Left kidney (tissue), 2 donors: ENCODE measurements around the gene PPP3CA. TPM values are rescaled to one million over a fixed set of nuclear protein-coding genes. Genes with fewer than 3 reads are reported as not detected.

Experiments used
- DNase-seq: peaks from one replicate; pipeline ENCODE4 v3.0.0-alpha.2; 2013
- polyA plus RNA-seq: library from polyadenylated mRNA; unstranded; fragments of 120-200 nt; gene quantifications from one replicate; pipeline ENCODE4 v1.2.1, GENCODE V29; 2013; ENCODE audit not compliant: insufficient read length

PPP3CA gene
- polyA plus RNA-seq, 1 donor = 54.3 TPM

DNA sequence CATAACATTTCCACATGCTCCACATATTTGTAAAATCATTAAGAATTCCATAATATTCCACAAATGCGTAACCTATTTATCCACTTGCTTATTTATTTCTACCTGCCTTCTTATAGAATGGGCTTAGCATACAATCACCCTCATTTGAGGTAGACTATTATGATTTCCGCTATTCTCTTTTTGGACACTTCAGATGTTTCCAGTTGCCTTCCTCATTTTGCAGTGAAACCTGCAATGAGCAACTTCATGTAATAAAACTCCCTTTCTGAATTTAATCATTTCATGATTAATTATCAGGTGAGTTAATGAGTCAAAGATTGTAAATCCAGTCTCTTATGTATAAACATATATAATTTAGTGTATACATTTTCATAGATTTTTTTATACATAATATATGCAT, 58.0 kb downstream of the PPP3CA start:
- DNase-seq = no peak

DNA sequence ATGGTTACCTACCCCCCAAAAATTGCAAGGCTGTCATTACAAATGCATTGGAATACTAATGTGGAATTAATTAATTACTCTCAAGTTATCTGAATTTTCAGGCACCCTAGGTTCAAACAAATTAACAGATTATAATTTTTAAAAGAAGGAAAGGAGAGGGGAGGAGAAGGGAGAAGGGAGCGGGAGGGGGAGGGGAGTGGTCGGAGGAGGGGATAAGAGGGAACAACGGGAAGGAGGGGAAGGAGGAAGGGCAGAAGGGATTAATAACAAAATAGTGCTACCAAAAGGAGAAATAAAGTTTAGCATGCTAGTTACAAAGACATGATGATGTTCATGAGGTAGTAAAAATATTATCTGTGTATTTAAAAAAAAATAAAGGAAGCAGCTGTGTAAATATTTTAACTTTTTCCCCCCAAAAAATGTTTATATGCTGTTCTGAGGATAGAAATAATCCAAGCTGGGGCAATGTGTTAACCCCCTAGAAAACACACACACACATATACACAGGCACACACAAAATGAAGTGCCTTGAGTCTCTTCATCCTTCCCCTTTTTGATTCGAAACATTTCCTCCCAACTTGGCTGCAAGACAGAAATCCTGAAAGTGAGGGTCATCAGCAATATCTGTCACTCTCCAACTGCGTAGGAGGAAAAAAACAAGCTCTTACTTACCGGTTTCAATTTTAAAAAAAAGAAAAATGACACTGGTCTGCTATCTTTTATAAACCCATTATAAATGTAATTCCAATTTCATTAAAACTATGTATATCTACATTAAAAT, 58.8 kb downstream of the PPP3CA start:
- DNase-seq = no peak

DNA sequence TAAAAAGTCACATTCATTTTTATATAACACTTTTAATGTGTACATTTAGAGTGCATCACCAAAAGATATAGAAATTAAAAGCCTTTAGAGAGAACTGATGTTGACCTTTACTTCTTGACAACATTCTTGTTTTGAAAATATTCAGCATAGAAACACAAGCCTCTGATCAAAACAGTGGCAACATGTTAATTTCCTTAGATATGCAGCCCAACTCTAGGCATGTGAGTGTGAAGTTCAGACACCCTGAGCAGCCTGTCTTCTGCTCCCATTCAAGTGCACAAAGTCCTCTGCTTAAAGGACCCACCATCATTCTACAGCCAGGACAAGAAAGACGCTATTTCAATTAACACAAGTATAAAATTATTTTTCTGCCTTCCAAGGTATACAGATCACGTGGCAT, 60.0 kb downstream of the PPP3CA start:
- no peak for DNase-seq

DNA sequence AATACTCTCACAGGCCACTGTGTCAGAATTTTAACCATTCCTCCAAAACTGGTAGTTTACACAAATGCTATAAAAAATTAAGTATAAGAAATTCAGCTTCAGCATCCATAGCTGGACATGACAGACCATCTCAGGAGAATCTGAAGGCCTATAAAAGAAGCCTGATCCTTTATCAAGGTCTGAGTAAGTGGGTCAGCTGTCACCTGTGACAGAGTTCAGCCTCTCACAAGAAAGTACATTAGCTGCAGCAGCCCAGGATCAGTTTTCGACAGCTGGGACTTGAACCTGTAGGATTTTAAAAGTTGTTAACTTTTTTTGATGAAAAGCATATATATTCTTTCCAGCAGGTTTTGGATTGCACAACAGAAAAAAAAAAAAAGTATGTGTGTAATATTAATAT, 60.7 kb downstream of the PPP3CA start:
- DNase-seq = no peak

DNA sequence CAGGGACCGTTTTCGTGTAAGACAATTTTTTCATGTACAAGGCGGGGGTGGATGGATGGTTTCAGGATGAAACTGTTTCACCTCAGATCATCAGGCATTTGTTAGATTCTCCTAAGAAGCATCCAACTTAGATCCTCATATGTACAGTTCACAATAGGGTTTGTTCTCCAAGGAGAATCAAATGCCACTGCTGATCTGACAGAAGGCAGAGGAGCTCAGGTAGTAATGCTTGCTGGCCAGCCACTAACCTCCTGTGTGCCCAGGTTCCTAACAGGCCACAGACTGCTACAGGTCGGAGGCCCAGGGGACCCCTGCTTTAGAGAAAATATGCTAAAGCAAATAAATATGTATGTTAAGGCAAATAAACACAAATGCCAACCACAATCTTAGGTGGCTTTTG, 61.3 kb downstream of the PPP3CA start:
- DNase-seq = no peak

DNA sequence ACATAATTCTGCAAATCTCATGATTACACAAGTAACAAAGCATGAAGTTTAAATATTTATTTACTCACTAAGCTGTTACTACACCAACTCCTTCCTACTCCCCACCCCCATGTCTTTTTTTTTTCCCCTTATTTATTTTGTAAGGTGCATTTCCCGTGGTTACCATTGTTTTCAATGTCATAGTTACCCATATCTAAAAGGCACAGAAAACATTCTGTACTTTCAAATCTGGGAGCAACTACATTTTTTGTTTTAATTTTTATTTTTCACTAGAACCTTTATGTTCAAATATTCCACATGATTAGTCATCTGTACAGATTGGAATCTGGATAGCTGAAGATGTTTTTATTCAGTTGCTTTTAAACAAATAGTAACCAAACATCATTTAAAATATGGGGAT, 62.8 kb downstream of the PPP3CA start:
- no peak for DNase-seq

DNA sequence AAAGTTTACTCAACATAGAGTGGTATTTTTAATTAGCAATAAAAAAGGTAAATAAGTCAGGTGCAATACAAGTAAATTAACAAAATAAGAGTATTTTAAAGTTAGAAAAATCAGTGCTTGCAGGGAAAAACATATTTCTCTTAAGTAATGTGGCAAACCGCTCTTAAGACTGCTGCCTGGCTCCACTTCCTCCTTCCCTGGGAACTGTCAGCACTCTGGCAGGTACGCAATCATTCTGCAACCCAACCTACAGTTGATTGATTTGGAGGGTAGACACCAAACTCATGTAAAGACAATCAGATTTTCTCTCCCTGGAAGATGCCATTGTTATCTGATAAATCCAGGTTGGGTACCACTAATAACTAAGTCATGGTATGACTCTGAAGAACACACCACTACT, 63.9 kb downstream of the PPP3CA start:
- no peak for DNase-seq

DNA sequence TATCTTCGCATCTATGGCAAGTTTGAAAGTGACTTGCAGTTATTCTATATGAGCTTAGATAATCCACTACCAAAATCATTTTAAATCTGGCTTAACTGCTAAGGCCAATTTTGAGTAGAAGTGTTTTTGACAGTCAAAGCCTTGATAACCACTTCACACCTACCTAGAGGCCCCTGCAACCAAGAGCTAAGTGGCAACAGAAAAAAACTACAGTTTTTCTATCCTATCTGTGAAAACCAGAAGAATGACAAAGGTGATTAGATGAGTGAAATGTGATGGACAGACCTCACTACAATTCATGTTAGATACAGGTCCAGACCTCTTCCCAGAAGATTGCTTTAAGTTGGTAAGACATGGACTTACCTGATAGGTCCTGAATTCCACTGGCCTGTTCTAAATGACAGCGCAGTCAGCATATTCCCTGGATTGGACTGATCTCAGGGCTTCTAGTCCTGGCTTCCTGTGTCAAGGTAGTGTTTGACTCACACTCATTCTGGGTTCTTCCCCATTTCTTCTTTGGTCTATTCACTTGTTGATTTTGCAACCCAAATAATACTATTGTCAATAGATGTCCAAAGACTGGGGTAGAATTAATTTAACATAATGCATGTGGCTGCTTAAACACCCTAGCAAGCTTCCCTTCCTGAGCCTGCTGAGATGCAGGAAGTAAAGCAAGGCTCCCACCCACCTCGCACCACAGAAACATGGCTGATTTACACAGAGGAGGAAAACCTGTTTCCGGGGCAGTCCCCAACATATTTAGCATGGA, 65.1 kb downstream of the PPP3CA start:
- DNase-seq = no peak

DNA sequence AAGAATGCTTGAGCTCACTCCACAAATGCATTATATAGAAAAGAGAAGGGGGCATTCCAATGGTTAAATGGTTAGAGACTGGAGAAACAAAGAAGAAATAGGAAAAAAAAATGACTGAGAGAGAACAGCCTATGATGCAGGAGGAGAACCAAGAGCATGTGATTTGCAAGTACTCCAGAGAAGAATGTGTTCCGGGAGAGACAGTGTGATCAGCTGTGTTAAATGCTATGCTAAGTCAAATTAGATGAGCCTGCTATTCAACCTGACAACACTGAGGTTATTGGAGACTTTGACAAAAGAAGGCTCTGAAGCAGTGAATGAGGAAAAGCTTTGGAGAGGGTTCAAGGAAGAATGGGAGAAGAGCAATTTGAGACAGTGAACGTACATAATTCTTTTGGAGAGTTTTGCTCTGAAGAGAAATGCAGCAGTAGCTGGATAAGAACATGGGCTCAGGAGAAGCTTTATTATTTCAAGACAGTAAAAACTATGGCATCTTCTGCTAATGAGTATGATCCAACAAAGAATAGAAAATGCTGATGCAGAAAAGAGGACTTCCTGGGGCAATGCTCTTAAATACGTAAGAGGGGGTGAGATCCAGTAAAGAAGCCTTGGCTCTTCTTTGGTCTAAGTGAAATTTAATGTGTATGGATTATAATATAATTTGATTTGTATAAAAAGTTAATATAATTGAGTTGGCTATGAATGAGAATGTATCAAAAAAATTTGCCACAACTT, 66.3 kb downstream of the PPP3CA start:
- DNase-seq = no peak

DNA sequence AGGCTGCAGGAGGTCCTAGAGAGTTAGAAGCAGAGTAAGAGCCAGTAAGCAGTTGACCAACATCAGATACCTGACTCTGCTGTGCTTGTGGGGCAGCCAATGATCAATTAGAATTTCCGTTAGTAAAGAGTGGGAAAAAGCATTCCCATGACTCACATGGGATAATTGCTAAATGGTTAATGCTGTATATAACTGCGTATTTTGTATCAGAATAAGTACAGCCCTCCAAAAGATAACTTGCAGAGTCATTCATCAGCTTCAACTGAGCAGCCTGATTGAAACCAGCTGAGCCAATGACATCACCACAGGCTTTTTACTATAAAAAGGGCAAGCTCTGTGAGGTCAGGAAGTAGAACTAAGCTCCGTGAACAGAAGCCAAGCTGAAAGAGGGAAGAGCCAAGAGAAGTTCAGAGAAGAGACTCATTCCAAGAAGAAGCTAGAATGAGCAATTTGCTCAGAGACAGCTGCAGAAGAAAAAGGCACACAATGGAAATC, 67.9 kb downstream of the PPP3CA start:
- DNase-seq = peak; percentile 26

DNA sequence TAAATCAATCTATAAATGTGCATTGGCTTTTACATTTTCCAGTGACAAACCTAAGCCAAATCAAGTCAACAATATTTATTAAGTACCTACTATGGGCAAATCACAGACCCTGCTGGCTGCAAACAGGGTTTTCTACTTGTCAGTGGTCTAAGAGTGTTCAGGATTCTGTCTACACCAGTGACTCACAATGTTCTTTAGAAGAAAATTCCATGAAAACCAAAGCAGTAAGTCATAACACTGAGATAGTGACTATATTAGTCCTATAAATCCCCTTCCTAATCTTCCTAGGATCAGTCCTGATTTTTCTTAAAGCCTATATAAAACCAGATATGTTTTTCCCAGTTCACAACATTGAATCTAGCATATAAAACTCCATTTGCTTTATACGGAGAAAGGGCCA, 69.7 kb downstream of the PPP3CA start:
- no peak for DNase-seq

DNA sequence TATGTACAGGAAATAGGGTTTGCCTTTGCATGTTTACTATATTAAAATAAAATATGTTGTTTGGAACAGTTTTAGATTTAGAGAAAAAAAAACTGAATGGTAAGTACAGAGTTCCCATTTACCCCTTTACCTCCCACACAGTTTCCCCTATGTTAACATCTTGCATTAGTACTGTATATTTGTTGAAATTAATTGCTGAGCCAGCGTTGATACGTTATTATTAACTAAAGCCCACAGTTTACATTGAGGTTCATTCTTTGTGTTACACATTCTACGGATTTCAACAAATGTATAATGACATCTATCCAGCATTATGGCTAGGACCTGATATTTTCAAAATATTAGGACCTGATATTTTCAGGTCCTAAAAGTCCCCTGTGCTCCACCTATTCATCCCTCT, 70.7 kb downstream of the PPP3CA start:
- DNase-seq = no peak

DNA sequence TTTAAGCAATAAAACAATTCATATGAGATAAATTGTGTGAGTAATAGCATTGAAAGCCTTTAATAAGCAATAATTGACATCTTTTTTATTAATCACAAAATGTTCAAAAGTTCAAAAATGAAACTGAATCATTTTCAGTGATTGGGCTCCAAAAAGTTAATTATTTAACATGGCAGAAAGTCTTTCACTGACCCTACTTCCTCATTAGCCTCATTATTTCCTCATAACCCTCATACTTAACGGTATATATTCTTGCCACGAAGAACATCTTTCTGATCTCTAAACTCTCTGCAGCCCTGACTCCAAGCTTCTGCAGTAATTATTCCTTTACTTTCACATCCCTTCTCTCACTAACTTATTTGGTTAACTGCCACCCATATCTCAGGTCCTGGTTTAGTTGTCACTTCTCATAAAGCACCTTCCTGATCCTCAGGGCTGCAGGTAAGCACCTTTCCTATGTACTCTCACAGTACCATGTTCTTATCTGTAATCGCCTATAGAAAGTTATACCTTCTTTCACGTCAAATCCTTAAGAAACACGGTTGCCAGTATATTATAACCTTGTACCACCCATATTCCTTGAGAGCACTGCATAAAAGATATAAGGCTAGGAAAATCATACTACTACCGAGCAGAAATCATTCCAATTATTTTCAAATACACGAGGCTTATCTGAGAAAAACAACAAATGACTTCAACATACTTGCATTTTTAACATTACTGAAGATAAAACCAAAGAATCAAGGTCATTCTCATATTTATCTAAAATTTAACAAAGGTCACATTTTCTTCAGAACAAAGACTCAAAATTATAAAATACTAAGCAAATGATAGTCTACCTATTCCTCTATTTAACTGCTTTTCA, 72.2 kb downstream of the PPP3CA start:
- no peak for DNase-seq

DNA sequence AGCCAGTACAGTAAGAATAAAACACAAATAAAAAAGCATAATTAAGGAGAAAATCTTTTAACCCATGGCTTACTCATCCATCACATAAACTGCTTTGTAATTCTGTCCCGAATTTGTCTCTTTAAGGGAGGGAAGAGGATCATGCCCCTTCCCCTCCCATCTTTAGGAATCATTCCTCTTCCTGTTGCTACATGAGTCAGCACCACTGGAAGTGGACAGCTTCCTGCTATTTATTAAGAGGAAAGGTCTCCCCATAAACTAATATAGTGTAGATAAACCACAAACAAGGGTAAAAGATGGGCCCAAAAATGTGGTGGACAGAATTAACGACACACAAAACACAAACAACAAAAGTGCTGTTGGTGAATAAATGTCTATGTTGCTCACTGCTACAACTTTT, 75.8 kb downstream of the PPP3CA start:
- peak; percentile 29 for DNase-seq

DNA sequence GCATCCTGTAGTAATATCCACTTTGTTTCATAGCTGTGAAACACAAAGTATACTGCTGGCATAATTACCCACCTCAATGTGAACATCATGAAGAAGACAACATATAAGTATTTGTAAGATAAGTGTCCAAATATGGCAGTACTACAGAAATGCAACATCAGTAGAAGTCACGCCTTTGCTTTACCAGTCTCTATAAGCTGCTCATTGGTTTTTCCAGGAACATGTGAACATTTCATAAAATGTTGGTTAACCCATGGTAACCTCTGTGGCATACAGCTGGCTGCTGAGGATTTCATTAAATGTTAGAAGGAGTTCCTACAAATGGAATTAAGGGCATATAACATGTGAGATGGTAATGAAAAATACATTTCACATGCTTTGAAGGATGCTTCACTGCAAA, 77.6 kb downstream of the PPP3CA start:
- DNase-seq = no peak

DNA sequence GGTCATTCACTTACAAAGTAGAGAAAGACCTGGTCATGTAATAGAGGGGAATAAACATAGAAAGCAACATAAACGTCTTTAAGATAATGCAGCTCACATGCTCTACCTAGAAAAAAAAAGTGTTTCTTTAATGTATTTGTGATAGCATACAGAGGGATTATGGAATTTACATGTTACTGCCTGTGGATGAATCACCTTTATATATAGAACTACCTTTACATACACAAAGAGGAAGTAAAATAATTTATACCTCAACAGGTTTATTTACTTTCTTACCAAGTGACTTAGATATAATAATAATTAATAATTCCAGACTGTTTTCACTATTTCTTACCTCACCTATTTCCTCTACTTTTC, 81.5 kb downstream of the PPP3CA start:
- DNase-seq = no peak

DNA sequence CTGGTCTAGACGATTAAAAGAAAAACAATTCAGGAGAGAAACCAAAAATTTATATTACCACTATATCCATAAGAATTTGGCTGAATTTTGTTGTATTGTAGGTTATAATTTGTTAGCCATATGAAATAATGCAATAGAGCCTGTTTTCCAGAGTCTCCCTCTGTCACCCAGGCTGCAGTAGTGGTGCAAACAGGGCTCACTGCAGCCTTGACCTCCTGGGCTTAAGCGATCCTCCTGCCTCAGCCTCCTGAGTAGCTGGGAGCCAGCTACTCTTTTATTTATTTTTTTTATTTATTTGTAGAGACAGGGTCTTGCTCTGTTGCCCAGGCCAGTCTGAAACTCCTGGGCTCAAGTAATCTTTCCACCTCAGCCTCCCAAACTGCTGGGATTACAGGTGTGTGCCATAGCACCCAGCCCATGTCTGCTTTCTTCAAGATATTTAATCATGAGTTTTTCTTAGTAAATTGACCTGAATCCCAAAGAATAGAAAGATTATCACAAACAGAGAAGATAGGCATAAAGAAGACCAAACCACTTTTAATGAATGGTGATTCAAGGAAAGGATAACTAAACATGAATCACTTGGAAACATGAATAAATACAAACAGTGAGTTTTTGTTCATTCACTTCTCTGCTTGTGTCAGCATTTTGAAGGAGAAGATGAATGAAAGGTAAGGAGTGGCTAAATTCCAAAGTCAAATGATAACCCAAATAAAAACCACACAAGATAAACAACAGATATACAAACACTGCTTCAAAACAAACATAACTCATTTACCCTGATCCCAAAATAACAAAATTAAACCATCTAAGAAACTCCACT, 82.1 kb downstream of the PPP3CA start:
- no peak for DNase-seq

DNA sequence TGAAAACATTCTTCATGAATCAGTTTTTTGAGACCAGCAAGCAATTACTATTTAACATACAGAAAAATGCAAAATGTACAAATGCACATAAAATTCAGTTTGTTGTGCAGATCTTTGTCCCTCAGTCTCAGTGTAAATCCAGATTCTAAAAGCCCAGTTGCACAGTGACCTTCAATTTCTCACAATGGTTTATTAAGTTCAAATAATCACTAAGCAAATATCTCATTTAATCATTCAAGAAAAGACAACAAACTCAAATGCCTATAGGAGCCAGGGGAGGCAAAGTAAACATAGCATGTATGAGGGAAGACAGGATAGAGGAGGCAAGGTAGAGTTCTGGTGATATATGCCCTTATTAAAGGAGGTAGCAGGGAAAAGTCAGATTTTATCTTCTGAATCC, 82.8 kb downstream of the PPP3CA start:
- DNase-seq = no peak

DNA sequence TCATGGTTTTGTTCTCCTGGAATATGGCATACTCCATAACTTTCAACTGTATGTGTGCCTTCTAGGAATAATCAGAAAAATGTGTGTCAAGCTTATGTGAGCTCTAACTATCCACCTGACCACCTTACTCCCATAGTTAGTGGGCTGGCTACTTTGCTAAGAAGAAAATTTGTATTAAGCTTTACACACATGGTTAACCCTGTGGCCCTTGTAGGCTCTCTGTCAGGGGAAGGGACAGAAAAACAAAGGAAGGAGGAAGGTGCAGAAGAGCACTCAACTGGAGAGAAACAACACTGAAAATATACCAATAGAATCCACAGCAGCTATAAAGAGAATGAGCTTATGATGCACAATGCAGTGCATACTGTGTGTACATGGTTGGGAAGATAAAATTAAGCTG, 84.6 kb downstream of the PPP3CA start:
- DNase-seq = no peak

DNA sequence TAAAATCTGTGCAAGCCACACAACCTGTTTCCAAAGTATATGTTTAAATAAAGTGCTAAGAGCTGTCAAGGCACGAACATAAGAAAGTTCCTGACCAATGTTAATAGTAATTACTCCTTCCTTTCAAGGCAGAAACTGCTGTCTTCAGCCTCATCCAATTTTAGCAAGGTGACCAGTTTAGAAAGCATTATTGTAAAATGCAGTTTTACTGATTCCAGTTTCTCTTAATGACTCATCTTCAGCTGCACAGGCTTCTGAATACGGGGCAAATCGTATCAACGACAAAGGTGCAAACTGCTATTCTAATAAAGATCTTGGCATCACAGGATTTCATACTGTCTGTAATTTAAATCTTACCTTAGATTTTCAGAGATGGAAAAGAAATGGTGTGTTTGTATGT, 87.5 kb downstream of the PPP3CA start:
- no peak for DNase-seq

DNA sequence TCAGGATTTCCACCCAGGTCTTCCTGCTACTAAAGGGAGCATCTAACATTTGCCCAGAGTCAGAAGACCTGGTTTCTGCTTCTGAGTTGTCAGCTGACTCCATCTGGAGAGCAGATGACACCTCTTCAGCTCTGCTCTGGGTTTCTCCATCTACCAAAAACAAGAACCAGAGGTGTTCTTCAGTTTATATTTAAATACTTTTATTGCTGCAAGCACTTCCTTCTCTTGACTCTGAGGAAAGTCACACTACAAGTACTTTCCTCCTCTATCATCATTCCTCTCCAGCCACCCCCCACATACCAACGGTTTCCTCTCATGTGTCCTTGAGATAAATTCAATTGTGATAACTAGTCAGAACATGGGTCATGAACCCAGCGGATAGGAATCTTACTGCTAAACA, 88.4 kb downstream of the PPP3CA start:
- DNase-seq = no peak
